H1 (cell line): ENCODE results near the gene C7orf25.

Source experiments
- ASH2L ChIP-seq: fragments of 200-600, 300-600 bp; sonication (generic); IDR thresholded peaks from one replicate; pipeline ENCODE4 v1.7.1; 2017; ENCODE audit warnings: low read length
- CTCF ChIP-seq, 3 experiments: IDR thresholded peaks; 1 replicate in 2 of 3; 2 replicates in 1 of 3; pipeline versions ENCODE4 v1.5.1 to v1.6.1; 2011; ENCODE audit warnings: low read length in 3 of 3, mild to moderate bottlenecking in 3 of 3, inconsistent platforms in 2 of 3, low read depth in 1 of 3, moderate library complexity in 1 of 3; ENCODE audit not compliant: insufficient read depth in 1 of 3; ENCODE audit errors: control extremely low read depth in 1 of 3
- EP300 ChIP-seq, 2 experiments: IDR thresholded peaks; 1 replicate in 1 of 2; 2 replicates in 1 of 2; pipeline ENCODE4 v1.6.1; 2011 to 2012; ENCODE audit warnings: low read depth in 2 of 2, low read length in 2 of 2, mild to moderate bottlenecking in 2 of 2, borderline replicate concordance in 1 of 2, inconsistent platforms in 1 of 2, moderate library complexity in 1 of 2
- EZH2 ChIP-seq: fragments of 200-600 bp; sonication (generic); IDR thresholded peaks from 2 replicates; pipeline ENCODE4 v1.7.1; 2012; ENCODE audit warnings: low read depth, mild to moderate bottlenecking, moderate library complexity, low read length, inconsistent platforms; ENCODE audit not compliant: severe bottlenecking
- FOSL1 ChIP-seq: IDR thresholded peaks from 2 replicates; pipeline ENCODE4 v1.6.1; 2011; ENCODE audit warnings: mild to moderate bottlenecking, low read depth, low read length, moderate library complexity; ENCODE audit not compliant: insufficient read depth
- JUND ChIP-seq: IDR thresholded peaks from 2 replicates; pipeline ENCODE4 v1.6.1; 2011; ENCODE audit warnings: mild to moderate bottlenecking, improper control_type of control experiment, low read length
- NANOG ChIP-seq: IDR thresholded peaks from 2 replicates; pipeline ENCODE4 v1.6.1; 2011; ENCODE audit warnings: low read length, low read depth, mild to moderate bottlenecking, inconsistent platforms; ENCODE audit not compliant: insufficient read depth, poor library complexity, severe bottlenecking
- PHF8 ChIP-seq: fragments of 200-600 bp; sonication (generic); conservative IDR thresholded peaks from 2 replicates; pipeline ENCODE4 v1.7.1; 2012; ENCODE audit warnings: low read depth, mild to moderate bottlenecking, inconsistent platforms, low read length, moderate library complexity
- POLR2AphosphoS5 ChIP-seq: IDR thresholded peaks from 2 replicates; pipeline ENCODE4 v1.6.1; 2011; ENCODE audit warnings: low read depth, low read length
- RAD21 ChIP-seq, 2 experiments: IDR thresholded peaks in 1 of 2; conservative IDR thresholded peaks in 1 of 2; 2 replicates each; pipeline ENCODE4 v1.6.1; 2011; ENCODE audit warnings: low read depth in 2 of 2, low read length in 2 of 2, improper control_type of control experiment in 1 of 2, inconsistent platforms in 1 of 2, mild to moderate bottlenecking in 1 of 2, moderate library complexity in 1 of 2
- TAF7 ChIP-seq: optimal IDR thresholded peaks from 2 replicates; pipeline ENCODE3; 2011; ENCODE audit warnings: low read depth, mild to moderate bottlenecking, inconsistent platforms, low read length, moderate library complexity, borderline replicate concordance
- YY1 ChIP-seq: IDR thresholded peaks from 2 replicates; pipeline ENCODE4 v1.6.1; 2011; ENCODE audit warnings: low read depth, mild to moderate bottlenecking, low read length
- TF ChIP-seq, protein P1 (sequence below): IDR thresholded peaks from 2 replicates; pipeline ENCODE4 v1.6.1; 2011; ENCODE audit warnings: low read depth, mild to moderate bottlenecking, low read length; ENCODE audit not compliant: insufficient read depth

DNA sequence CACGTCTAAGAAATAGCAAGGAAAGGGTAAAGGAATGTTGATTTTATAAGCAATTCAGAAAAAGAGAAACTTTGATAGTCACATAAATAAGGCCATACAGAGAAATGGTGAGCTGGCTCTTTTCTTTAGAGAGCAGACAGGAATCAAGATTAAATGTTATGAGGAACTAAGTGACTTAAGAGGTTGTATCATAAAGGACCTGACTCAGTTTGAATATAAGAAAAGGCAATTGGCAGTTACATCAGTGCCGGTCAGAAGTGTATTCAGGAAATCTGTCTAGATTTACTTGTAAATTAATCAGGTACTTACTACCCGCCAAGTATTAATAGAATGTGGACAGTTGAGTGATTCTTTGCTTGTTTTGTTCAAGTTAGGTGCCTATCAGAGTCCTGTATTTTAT lies 22.4 kb upstream of the C7orf25 start:
- TF ChIP-seq RAD21 (IDR thresholded peaks at IDR 0.05 in 1 of 2, conservative IDR thresholded peaks at IDR 0.05 in 1 of 2; ENCODE audit: low read depth in 2 of 2, low read length in 2 of 2) (no peak), FOSL1 (no peak), EP300 (IDR thresholded peaks at IDR 0.05; ENCODE audit: borderline replicate concordance in 1 of 2, low read depth in 2 of 2, low read length in 2 of 2) (no peak), POLR2AphosphoS5 (no peak), EZH2 (no peak), YY1 (no peak), ASH2L (no peak), CTCF (IDR thresholded peaks at IDR 0.05; ENCODE audit: control extremely low read depth in 1 of 3, insufficient read depth in 1 of 3, low read depth in 1 of 3, low read length in 3 of 3) (no peak), JUND (no peak), PHF8 (no peak), TAF7 (no peak), NANOG (no peak)
- TF ChIP-seq, protein P1, sequence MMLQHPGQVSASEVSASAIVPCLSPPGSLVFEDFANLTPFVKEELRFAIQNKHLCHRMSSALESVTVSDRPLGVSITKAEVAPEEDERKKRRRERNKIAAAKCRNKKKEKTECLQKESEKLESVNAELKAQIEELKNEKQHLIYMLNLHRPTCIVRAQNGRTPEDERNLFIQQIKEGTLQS: no peak
